ENCODE measurements around the gene GORAB. TPM values are rescaled to one million over a fixed set of nuclear protein-coding genes. Genes with fewer than 3 reads are reported as not detected.

The GORAB gene
- total and polyA plus RNA-seq, 2 of the 13 experiments (the other 11 are each of a cell fraction or from before 2014, with no cell fraction given): 6.6 to 9.2 TPM

- TF ChIP-seq ZHX2 (IDR thresholded peaks at IDR 0.05; ENCODE audit: low read depth) (no peak), ZHX2 (CRISPR knock-in tag; IDR thresholded peaks at IDR 0.05; ENCODE audit: borderline replicate concordance) (no peak), ZBTB20 (CRISPR knock-in tag; IDR thresholded peaks at IDR 0.05; ENCODE audit: borderline replicate concordance, low read depth) (no peak), GATA4 (IDR thresholded peaks at IDR 0.05; ENCODE audit: borderline replicate concordance, low read depth) (no peak), FIP1L1 (IDR thresholded peaks at IDR 0.05; ENCODE audit: borderline replicate concordance, insufficient read depth, low read depth, low read length) (no peak)
Measured at GRCh38 chr1:170586321-170587252, 54.6 kb downstream of the GORAB start (continued).

- intact Hi-C loops (cut with micrococcal nuclease; ENCODE audit: unreplicated experiment) (no loop called here), in situ Hi-C loops (cut with HindIII; ENCODE audit: extremely low pct_ligation_motif_present, low pct_unique_long_range_greater_than_20kb) (no loop called here)
- DNase-seq (ENCODE audit: low spot score) (no peak), ATAC-seq (no peak), FAIRE-seq (no peak)
- Histone ChIP-seq H3K9ac (ENCODE audit: insufficient read depth, low read depth, low read length) (no peak overlapping the region), H3K79me2 (ENCODE audit: insufficient read depth, low read length) (no peaks in the 10 kb centered on the region), H3K36me3 (replicated peaks in 1 of 2; ENCODE audit: control insufficient read depth in 1 of 2, insufficient read depth in 2 of 2, low read length in 2 of 2) (no peaks in the 10 kb centered on the region), H3K9me3 (ENCODE audit: low read length) (no peaks in the 10 kb centered on the region), H4K20me1 (ENCODE audit: insufficient read depth, low read length) (no peaks in the 10 kb centered on the region), H3K27ac (ENCODE audit: extremely low read length, insufficient read depth, low read length) (no peak overlapping the region), H3K4me3 (replicated peaks in 1 of 3; ENCODE audit: insufficient read depth in 1 of 3, low read depth in 2 of 3, low read length in 3 of 3) (no peak overlapping the region), H3K27me3 (ENCODE audit: control insufficient read depth in 1 of 2, insufficient read depth in 2 of 2, low read length in 2 of 2) (peaks cover 0 to 4% of the 10 kb centered on the region in 2 experiments; a peak in 2 of 5 replicates), H3K4me1 (ENCODE audit: insufficient read depth, low read length) (no peaks in the 10 kb centered on the region), H2AFZ (ENCODE audit: low read length) (no peak overlapping the region), H3K4me2 (ENCODE audit: low read depth, low read length) (no peak overlapping the region)
- BruUV-seq (replicated peaks): no TSS peak
- ChIA-PET CTCF (ENCODE audit: low intra/inter-chr PET ratio, low total read pairs) (no interaction called here), POLR2A (no interaction called here)
- WGBS (ENCODE audit: low lambda C conversion rate): 23% methylated on average over 4 of the region's 4 CpGs
- TF ChIP-seq FOXM1 (CRISPR knock-in tag; IDR thresholded peaks at IDR 0.05) (no peak), LRRFIP1 (CRISPR knock-in tag; conservative IDR thresholded peaks at IDR 0.05) (no peak), CSRNP2 (CRISPR knock-in tag; conservative IDR thresholded peaks at IDR 0.05; ENCODE audit: low read depth) (no peak), CBX1 (IDR thresholded peaks at IDR 0.05; ENCODE audit: low read depth) (no peak), ZNF329 (CRISPR knock-in tag; IDR thresholded peaks at IDR 0.05; ENCODE audit: low read depth) (no peak)
Measured at GRCh38 chr1:170587253-170587593, 55.3 kb downstream of the GORAB start.

Data from HepG2 (cell line).